Astrocyte of the spinal cord (primary cell): ENCODE data around the gene CNGA2.

Experiments used
- DNase-seq: peaks from one replicate; pipeline ENCODE4 v3.0.0; 2011; ENCODE audit warnings: low read depth, low spot score
- H3K4me3 ChIP-seq: 2 replicates; pipeline ENCODE4 v1.5.1; 2011; ENCODE audit warnings: low read depth, mild to moderate bottlenecking, low read length, moderate library complexity
- CTCF ChIP-seq: IDR thresholded peaks from 2 replicates; pipeline ENCODE4 v1.5.1; 2012; ENCODE audit warnings: low read depth, mild to moderate bottlenecking, low read length, inconsistent platforms
- in situ Hi-C: cut with HindIII; loops from 2 replicates; pipeline ENCODE4 v1.10.0; 2017; ENCODE audit warnings: low sequenced_read_pairs

CNGA2 gene

GRCh38 chrX:151722241-151722846, 12.2 kb upstream of the CNGA2 start:
- peak; percentile 50 for TF ChIP-seq CTCF
- H3K4me3 ChIP-seq, result no peak overlapping the region
- peak; percentile 3 for DNase-seq
- in situ Hi-C loops, result no loop called here

- no peak overlapping the region for H3K4me3 ChIP-seq
- TF ChIP-seq CTCF, result no peak
- no peak for DNase-seq
- in situ Hi-C loops, result no loop called here
These were observed 11.3 kb upstream of the CNGA2 start for GRCh38 chrX:151723156-151723760.

GRCh38 chrX:151724563-151725337, 9.8 kb upstream of the CNGA2 start:
- DNase-seq, result no peak
- TF ChIP-seq CTCF, result no peak
- H3K4me3 ChIP-seq, result no peak overlapping the region
- in situ Hi-C loops, result no loop called here

- DNase-seq, result no peak
- no peak for TF ChIP-seq CTCF
- in situ Hi-C loops, result no loop called here
- H3K4me3 ChIP-seq, result no peak overlapping the region
These were observed 9.3 kb upstream of the CNGA2 start for GRCh38 chrX:151725338-151725614.

- H3K4me3 ChIP-seq, result no peak overlapping the region
- no peak for TF ChIP-seq CTCF
- no peak for DNase-seq
- in situ Hi-C loops, result no loop called here
These were observed 7.8 kb upstream of the CNGA2 start for GRCh38 chrX:151726751-151727150.

- in situ Hi-C loops, result no loop called here
- no peak for TF ChIP-seq CTCF
- no peak overlapping the region for H3K4me3 ChIP-seq
- DNase-seq, result no peak
These were observed 7.2 kb upstream of the CNGA2 start for GRCh38 chrX:151727346-151727745.
